GM12865 (cell line): Measurements from ENCODE around the gene MYO9A.

ENCODE experiments used
- DNase-seq: peaks from one replicate; pipeline ENCODE4 v3.0.0; 2010; ENCODE audit warnings: low read depth
- H3K4me3 ChIP-seq: 2 replicates; pipeline ENCODE4 v1.5.1; 2011; ENCODE audit warnings: mild to moderate bottlenecking, low read depth, low read length, control low read depth
- CTCF ChIP-seq: IDR thresholded peaks from 2 replicates; pipeline ENCODE4 v1.5.1; 2011; ENCODE audit warnings: low read length, control low read depth, low read depth, inconsistent platforms; ENCODE audit not compliant: insufficient read depth; ENCODE audit errors: missing control alignments

MYO9A gene

GRCh38 chr15:72044956-72045355 is 73.0 kb downstream of the MYO9A start:
- no peak overlapping the region for H3K4me3 ChIP-seq
- DNase-seq: no peak
- no peak for TF ChIP-seq CTCF

- H3K4me3 ChIP-seq: no peak overlapping the region
- no peak for TF ChIP-seq CTCF
- DNase-seq: no peak
Measured at GRCh38 chr15:72042865-72043264, 75.1 kb downstream of the MYO9A start.

- TF ChIP-seq CTCF: no peak
- H3K4me3 ChIP-seq: no peak overlapping the region
- DNase-seq: no peak
Measured at GRCh38 chr15:72042054-72042453, 75.9 kb downstream of the MYO9A start.

- no peak for TF ChIP-seq CTCF
- no peak for DNase-seq
- H3K4me3 ChIP-seq: no peak overlapping the region
Measured at GRCh38 chr15:72037321-72037720, 80.6 kb downstream of the MYO9A start.

- no peak for DNase-seq
- H3K4me3 ChIP-seq: no peak overlapping the region
- TF ChIP-seq CTCF: no peak
Measured at GRCh38 chr15:72034859-72035650, 82.9 kb downstream of the MYO9A start.

- no peak for TF ChIP-seq CTCF
- no peak overlapping the region for H3K4me3 ChIP-seq
- no peak for DNase-seq
Measured at GRCh38 chr15:72034351-72034750, 83.6 kb downstream of the MYO9A start.

GRCh38 chr15:72033711-72034110 is 84.2 kb downstream of the MYO9A start:
- no peak overlapping the region for H3K4me3 ChIP-seq
- DNase-seq: no peak
- TF ChIP-seq CTCF: no peak
